Kidney capillary endothelial cell (primary cell): ENCODE data around the gene HMGB4.

Experiments used
- DNase-seq: peaks from one replicate; pipeline ENCODE4 v3.0.0-alpha.2; 2018; ENCODE audit warnings: low spot score

The HMGB4 gene

DNA sequence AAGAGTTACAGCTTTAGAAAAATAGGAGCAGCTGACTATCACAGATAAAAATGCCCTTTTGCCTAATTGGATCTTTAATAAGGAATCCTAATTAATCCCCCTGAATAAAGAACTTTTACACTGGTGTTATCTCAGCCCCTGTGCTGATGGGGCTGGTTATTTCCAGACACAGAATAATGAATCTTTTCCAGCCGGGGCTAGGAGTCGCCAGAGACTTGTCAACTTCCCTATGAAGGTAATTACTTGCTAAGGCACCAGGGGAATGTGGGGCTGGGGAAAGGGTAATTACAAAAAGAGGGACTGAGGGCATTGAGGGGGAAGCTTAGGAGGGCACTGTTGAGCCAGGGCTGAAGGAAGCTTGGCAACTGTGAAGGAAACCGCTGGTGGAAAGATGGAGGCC lies 34.5 kb downstream of the HMGB4 start:
- no peak for DNase-seq

DNA sequence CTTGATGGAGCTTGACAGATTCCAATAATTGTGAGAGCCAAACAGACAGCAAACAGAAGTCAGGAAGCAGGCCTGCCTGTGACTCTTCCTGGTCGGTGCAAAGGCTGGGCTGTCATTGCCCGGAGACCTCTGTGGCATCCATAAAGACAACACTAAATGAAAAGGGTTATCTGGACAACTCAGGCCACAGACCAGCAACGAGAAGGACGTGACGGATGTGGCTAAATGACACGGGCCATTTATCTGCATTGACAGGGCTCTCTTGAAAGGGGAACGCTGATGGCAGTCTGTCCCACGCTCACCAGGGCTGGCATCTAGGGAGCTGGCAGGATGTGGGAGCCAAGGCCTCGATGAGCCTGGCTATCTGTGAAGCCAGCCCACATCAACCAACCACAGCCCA lies 35.0 kb downstream of the HMGB4 start:
- no peak for DNase-seq

GRCh38 chr1:33899746-33900145 lies 35.9 kb downstream of the HMGB4 start:
- no peak for DNase-seq

DNA sequence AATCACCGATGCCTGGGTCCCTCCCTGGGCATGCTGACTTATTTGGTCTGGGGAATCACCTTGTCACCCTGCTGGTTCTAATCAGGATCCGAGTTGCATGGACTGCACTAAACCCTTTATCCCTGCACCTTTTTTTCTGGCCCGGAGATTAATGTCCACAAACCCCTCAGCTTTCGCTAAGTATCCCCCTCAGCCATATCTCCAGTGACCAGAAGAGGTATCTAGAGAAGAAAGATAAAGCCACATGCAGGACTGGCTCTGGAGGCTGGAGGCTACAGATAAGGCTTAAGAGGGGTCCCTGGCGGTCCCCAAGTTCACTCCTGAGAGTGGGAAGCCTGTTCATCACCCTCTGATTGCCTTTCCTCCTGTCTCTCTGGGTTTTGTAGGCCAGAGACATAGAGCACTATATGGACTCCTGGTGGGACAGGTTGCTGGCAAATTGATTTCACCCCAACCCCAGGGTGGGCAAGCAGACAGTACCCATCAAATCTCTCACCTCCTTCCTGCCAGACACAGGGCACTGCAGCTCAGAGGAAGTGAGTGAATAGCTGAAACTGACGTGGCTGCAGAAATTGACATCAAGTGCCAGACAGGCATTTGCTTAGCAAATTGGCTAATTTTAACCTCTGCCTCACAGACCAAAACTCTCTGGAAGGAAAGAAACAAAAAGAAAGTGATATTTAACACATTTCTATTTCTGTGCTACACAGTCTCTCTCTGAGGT lies 38.8 kb downstream of the HMGB4 start:
- DNase-seq, result peak; percentile 57

GRCh38 chr1:33903210-33903589 lies 39.3 kb downstream of the HMGB4 start:
- DNase-seq, result no peak

DNA sequence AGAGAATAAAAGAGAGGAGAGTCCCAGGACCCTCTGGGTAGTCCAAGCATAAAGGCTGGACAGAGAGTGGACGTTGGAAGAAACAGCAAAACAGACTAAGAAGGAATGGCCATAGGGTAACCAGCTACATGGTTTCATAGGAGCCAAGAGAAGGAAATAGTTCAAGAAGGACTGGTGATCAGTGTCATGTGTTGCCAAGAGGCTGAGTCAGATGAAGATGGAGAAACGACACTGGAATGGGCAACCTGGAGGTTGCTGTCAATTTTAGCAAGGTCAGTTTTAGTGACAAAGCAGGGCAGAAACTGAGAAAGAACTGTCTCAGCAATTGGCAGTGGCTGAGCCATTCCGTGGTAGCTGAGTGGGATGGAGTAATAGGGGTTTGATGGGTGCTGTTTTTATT lies 41.4 kb downstream of the HMGB4 start:
- no peak for DNase-seq

DNA sequence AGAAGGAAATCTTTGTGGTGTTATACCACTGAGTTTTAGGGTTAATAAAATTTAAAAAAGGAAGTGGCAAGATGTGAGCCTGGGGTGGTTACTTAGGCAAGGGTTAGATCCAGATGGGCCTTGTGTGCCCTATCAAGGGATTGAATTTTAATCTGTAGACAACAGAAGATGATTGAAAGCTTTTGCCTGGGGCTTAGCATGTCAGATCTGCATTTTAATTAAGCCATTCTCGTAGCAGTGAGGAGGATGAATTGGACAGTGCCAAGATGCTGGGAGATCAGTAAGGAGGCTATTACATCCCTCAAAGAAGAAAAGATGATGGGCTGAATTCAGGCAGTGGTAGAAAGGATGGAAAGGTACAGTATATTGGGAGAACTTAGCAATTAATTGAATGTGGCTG lies 42.3 kb downstream of the HMGB4 start:
- no peak for DNase-seq

GRCh38 chr1:33908324-33908956 lies 44.6 kb downstream of the HMGB4 start:
- DNase-seq, result no peak
